Esophagus (tissue), 2 donors: ENCODE data around the gene MEIKIN. TPM values are rescaled to one million over a fixed set of nuclear protein-coding genes. Genes with fewer than 3 reads are reported as not detected.

Experiments
- H3K27ac ChIP-seq, 2 donors: one replicate each; pipeline ENCODE4 v1.5.1; 2013; ENCODE audit warnings: low read depth in 2 of 2, mild to moderate bottlenecking in 2 of 2, inconsistent platforms in 1 of 2, low read length in 1 of 2, moderate library complexity in 1 of 2
- H3K27me3 ChIP-seq, 2 donors: one replicate each; pipeline ENCODE4 v1.6.1; 2013; ENCODE audit warnings: low read length in 2 of 2, control low read depth in 1 of 2, mild to moderate bottlenecking in 1 of 2; ENCODE audit not compliant: insufficient read depth in 2 of 2, control insufficient read depth in 1 of 2
- H3K36me3 ChIP-seq, 2 donors: one replicate each; pipeline ENCODE4 v1.6.1; 2013; ENCODE audit warnings: low read length in 1 of 2; ENCODE audit not compliant: control insufficient read depth in 2 of 2, insufficient read depth in 2 of 2
- H3K4me1 ChIP-seq, 2 donors: one replicate each; pipeline ENCODE4 v1.6.1; 2013; ENCODE audit warnings: low read length in 1 of 2; ENCODE audit not compliant: control insufficient read depth in 2 of 2, insufficient read depth in 2 of 2
- H3K4me3 ChIP-seq, 2 donors: one replicate each; pipeline ENCODE4 v1.5.1; 2013; ENCODE audit warnings: low read length in 2 of 2, mild to moderate bottlenecking in 2 of 2, low read depth in 1 of 2, moderate library complexity in 1 of 2
- H3K9me3 ChIP-seq, 2 donors: one replicate each; pipeline ENCODE4 v1.6.1; 2013; ENCODE audit warnings: mild to moderate bottlenecking in 2 of 2, low read depth in 1 of 2, low read length in 1 of 2, moderate library complexity in 1 of 2; ENCODE audit not compliant: control insufficient read depth in 2 of 2, insufficient read depth in 1 of 2
- WGBS, 2 donors: extraction: QIAGEN DNeasy Blood & Tissue Kit; methylation state at CpG; one replicate each; pipeline ENCODE4 v1.1.7; 2013; 5-methylcytosine and 5-hydroxymethylcytosine counted together
- polyA plus RNA-seq, 2 donors: library from polyadenylated mRNA; stranded (reverse); fragments of 200-250 nt; gene quantifications; one replicate each; pipeline ENCODE4 v1.2.3, GENCODE V29; 2013
- donor health status: healthy with polysubstance abuse.
- donor health status: Bipolar disorder and iron deficiency.

MEIKIN gene
- polyA plus RNA-seq, 2 donors, result 0.12 TPM; not detected in 1

DNA sequence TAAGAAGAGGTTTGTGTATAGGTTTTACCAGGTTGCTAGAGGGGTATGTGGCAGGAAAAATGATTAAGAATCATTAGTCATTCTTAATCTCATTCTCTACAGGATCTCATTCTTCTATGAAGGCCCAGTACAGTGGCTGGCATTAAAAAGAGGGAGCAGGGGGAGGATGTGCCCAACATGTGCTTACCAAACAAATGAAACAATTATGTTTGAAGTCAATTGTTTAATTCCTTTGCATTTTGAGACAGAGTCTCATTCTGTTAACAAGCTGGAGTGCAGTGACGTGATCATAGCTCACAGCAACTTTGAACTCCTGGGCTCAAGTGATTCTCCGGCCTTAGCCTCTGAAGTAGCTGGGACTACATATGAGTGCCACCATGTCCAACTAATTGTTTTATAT is 171.7 kb downstream of the MEIKIN start:
- H3K4me3 ChIP-seq, result no peak overlapping the region
- no peaks in the 10 kb centered on the region for H3K27me3 ChIP-seq
- WGBS, 2 donors, result 86 to 91% methylated on average over 2 of the region's 2 CpGs
- peaks cover 0 to 3% of the 10 kb centered on the region in 2 donors for H3K4me1 ChIP-seq
- H3K27ac ChIP-seq, result no peak overlapping the region
- no peaks in the 10 kb centered on the region for H3K9me3 ChIP-seq
- H3K36me3 ChIP-seq, result no peaks in the 10 kb centered on the region

DNA sequence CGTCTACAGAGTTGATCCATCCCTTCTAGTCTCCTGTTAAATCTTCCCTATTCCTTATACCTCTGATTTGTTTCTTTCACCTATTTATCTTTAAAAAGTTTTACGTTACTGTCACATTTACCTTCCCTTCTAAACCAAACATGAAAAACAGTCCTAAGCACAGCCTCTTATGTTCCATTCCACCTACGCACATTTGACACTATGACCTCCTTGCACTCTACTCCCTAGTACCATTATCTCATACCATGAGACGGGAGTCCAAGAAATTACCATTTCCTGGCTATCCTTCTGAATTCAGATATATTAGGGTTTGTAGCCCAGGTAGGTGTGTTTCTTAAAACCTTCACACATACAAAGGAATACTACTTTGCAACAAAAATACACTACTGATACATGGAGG is 173.8 kb downstream of the MEIKIN start:
- WGBS, 2 donors, result 85 to 93% methylated on average over 4 of the region's 4 CpGs
- no peak overlapping the region for H3K27ac ChIP-seq
- peaks cover 2 to 3% of the 10 kb centered on the region in 2 donors for H3K4me1 ChIP-seq
- no peaks in the 10 kb centered on the region for H3K36me3 ChIP-seq
- H3K4me3 ChIP-seq, result no peak overlapping the region
- no peaks in the 10 kb centered on the region for H3K9me3 ChIP-seq
- no peaks in the 10 kb centered on the region for H3K27me3 ChIP-seq

GRCh38 chr5:131769961-131770360 is 175.5 kb downstream of the MEIKIN start:
- H3K4me3 ChIP-seq, result no peak overlapping the region
- H3K27me3 ChIP-seq, result no peaks in the 10 kb centered on the region
- WGBS, 2 donors, result 84 to 96% methylated on average over 1 of the region's 1 CpG
- peaks cover 3 to 4% of the 10 kb centered on the region in 2 donors for H3K4me1 ChIP-seq
- H3K27ac ChIP-seq, result no peak overlapping the region
- H3K9me3 ChIP-seq, result no peaks in the 10 kb centered on the region
- no peaks in the 10 kb centered on the region for H3K36me3 ChIP-seq

DNA sequence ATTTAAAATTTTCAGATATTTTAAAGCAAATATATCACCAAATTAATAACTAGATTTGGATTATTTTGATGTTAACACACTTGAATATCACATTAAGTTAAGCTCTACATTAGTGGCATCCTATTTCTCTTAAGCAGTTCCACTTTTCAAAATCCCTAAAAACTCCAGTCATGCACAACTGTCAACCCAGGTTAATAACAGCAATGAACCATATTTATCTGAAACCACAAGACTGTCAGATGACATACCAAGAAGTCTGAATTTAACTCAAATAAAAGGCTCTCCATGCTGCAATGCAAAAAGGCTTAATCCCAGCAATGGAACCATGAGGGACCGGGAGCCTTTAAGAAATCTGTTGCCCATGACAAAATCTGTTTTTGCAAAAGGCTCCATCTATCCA is 176.1 kb downstream of the MEIKIN start:
- H3K4me3 ChIP-seq, result no peak overlapping the region
- H3K27ac ChIP-seq, result no peak overlapping the region
- WGBS, 2 donors, result 74 to 88% methylated on average over 1 of the region's 1 CpG
- no peaks in the 10 kb centered on the region for H3K9me3 ChIP-seq
- H3K27me3 ChIP-seq, result no peaks in the 10 kb centered on the region
- H3K36me3 ChIP-seq, result no peaks in the 10 kb centered on the region
- peaks cover 3 to 4% of the 10 kb centered on the region in 2 donors for H3K4me1 ChIP-seq

- H3K4me1 ChIP-seq, result peaks cover 0 to 4% of the 10 kb centered on the region in 2 donors
- H3K36me3 ChIP-seq, result no peaks in the 10 kb centered on the region
- H3K27me3 ChIP-seq, result no peaks in the 10 kb centered on the region
- no peak overlapping the region for H3K27ac ChIP-seq
- no peak overlapping the region for H3K4me3 ChIP-seq
- H3K9me3 ChIP-seq, result peaks cover 0 to 3% of the 10 kb centered on the region in 2 donors
Observed at GRCh38 chr5:131767891-131768290, 177.6 kb downstream of the MEIKIN start.

DNA sequence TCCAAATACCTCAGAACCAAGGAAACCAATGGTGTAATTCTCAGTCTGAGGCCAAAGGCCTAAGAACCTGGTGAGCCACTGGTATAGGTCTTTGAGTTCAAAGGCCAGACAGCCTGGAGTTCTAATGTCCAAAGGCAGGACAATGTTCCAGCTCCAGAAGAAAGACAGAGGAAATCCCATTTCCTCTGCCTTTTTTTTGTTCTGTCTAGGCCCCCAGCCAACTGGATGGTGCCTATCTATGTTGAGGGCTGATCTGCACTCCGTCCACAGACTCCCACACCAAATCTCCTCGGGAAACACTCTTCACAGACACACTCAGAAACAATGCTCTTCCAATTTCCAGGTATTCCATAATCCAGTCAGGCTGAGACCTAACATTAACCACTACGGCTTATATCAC is 178.8 kb downstream of the MEIKIN start:
- H3K27me3 ChIP-seq, result no peaks in the 10 kb centered on the region

DNA sequence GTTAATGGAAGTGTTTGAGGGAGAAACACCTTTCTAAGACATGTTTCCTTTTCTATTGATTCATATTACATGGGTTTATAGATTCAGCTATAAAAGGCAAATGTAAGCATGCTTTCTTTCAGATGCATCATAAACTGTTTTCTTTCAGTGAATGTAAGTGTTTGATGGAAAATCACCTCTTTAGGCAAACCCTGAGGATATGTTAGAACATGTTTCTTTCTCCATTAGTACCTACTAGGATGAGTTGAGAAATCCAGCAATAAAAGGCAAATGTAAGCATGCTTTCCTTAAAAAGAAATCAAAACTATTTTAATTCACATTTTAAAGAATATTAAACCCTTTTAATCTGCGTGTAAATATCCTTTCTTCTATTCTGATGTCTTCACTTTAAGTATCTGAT is 180.2 kb downstream of the MEIKIN start:
- Histone ChIP-seq H3K4me1 (peaks cover 0 to 4% of the 10 kb centered on the region in 2 donors), H3K4me3 (no peak overlapping the region), H3K27ac (no peak overlapping the region), H3K36me3 (no peaks in the 10 kb centered on the region), H3K9me3 (peaks cover 0 to 3% of the 10 kb centered on the region in 2 donors), H3K27me3 (no peaks in the 10 kb centered on the region)
- 53 to 55% methylated on average over 1 of the region's 1 CpG for WGBS, 2 donors

More for the DNA sequence above, 178.8 kb downstream of the MEIKIN start:
- no peak overlapping the region for H3K27ac ChIP-seq
- H3K36me3 ChIP-seq, result no peaks in the 10 kb centered on the region
- H3K9me3 ChIP-seq, result peaks cover 0 to 3% of the 10 kb centered on the region in 2 donors
- no peak overlapping the region for H3K4me3 ChIP-seq
- WGBS, 2 donors, result 85 to 87% methylated on average over 3 of the region's 3 CpGs
- peaks cover 0 to 4% of the 10 kb centered on the region in 2 donors for H3K4me1 ChIP-seq

DNA sequence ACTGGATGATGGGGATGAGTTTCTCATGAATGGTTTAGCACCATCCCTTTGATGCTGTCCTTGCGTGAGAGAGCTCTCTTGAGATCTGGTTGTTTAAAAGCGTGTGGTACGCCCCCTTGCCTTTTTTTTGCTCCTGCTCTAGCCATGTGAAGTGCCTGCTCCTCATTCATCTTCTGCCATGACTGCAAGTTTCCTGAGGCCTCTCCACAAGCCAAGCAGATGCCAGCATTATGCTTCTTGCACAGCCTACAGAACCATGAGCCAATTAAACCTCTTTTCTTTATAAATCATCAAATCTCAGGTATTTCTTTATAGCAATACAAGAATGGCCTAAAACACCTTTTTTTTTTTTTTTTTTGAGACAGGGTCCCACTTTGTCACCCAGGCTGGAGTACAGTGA is 181.5 kb downstream of the MEIKIN start:
- WGBS, 2 donors, result 95 to 96% methylated on average over 3 of the region's 3 CpGs
- Histone ChIP-seq H3K27ac (no peak overlapping the region), H3K9me3 (peaks cover 0 to 3% of the 10 kb centered on the region in 2 donors), H3K4me3 (no peak overlapping the region), H3K4me1 (peaks cover 0 to 4% of the 10 kb centered on the region in 2 donors), H3K27me3 (no peaks in the 10 kb centered on the region), H3K36me3 (no peaks in the 10 kb centered on the region)

DNA sequence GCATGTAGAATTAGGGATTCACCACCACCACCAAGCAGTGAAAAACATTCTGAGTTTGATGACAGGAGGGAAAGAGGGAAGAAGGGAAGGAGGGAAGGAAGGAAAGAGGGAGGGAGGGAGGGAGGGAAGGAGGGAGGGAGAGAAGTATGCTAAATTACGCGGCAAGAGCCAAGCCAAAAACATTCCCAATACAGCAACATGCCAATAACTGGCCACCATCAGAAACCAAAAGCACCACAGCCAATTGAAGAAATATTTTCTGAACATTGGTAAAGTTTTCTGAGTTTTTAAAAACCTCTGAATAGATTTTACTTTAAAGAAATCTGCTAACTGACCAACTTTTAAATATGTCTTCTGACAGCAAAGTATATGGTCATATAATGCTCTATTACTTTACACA is 184.7 kb downstream of the MEIKIN start:
- H3K27me3 ChIP-seq, result no peaks in the 10 kb centered on the region
- 86 to 94% methylated on average over 2 of the region's 2 CpGs for WGBS, 2 donors
- no peaks in the 10 kb centered on the region for H3K4me1 ChIP-seq
- H3K27ac ChIP-seq, result no peak overlapping the region
- H3K4me3 ChIP-seq, result no peak overlapping the region
- H3K9me3 ChIP-seq, result peaks cover 0 to 3% of the 10 kb centered on the region in 2 donors
- no peaks in the 10 kb centered on the region for H3K36me3 ChIP-seq

GRCh38 chr5:131759704-131760103 is 185.8 kb downstream of the MEIKIN start:
- no peak overlapping the region for H3K4me3 ChIP-seq
- H3K4me1 ChIP-seq, result no peaks in the 10 kb centered on the region
- no peak overlapping the region for H3K27ac ChIP-seq
- no peaks in the 10 kb centered on the region for H3K27me3 ChIP-seq
- WGBS, 2 donors, result 95 to 97% methylated on average over 1 of the region's 1 CpG
- H3K9me3 ChIP-seq, result peaks cover 0 to 3% of the 10 kb centered on the region in 2 donors
- H3K36me3 ChIP-seq, result no peaks in the 10 kb centered on the region
